K562 (cell line): ENCODE results near the gene NLK. TPM values are rescaled to one million over a fixed set of nuclear protein-coding genes. Genes with fewer than 3 reads are reported as not detected.

Experiments
- CBFA2T3 ChIP-seq: fragments of 450-650 bp; IDR thresholded peaks from 2 replicates; pipeline ENCODE4 v1.6.1; 2017
- CCNT2 ChIP-seq: IDR thresholded peaks from 2 replicates; pipeline ENCODE4 v1.6.1; 2011; ENCODE audit warnings: borderline replicate concordance, low read depth, mild to moderate bottlenecking, moderate library complexity, mixed read lengths, low read length; ENCODE audit not compliant: insufficient read length; ENCODE audit errors: extremely low read depth
- HSF4 ChIP-seq: fragments of 250-450 bp; sonication (Bioruptor Pico); IDR thresholded peaks from 2 replicates; pipeline ENCODE4 v2.1.2; 2022; ENCODE audit warnings: mild to moderate bottlenecking, moderate library complexity, borderline replicate concordance
- MBD2 ChIP-seq: sonication (generic); IDR thresholded peaks from 2 replicates; pipeline ENCODE4 v1.6.1; 2016; ENCODE audit warnings: low read depth, borderline replicate concordance
- MEF2D ChIP-seq: conservative IDR thresholded peaks from 2 replicates; pipeline ENCODE4 v1.6.1; 2016; ENCODE audit warnings: low read depth, missing genetic modification characterization, missing compliant biosample characterization
- MGA ChIP-seq: fragments of 450-650 bp; IDR thresholded peaks from 2 replicates; pipeline ENCODE4 v1.6.1; 2016; ENCODE audit warnings: mild to moderate bottlenecking, moderate library complexity
- NUFIP1 ChIP-seq: fragments of 450-650 bp; IDR thresholded peaks from 2 replicates; pipeline ENCODE4 v1.6.1; 2018; ENCODE audit not compliant: partially characterized antibody
- PHB ChIP-seq: fragments of 250-450 bp; sonication (Bioruptor Pico); IDR thresholded peaks from 2 replicates; pipeline ENCODE4 v1.5.0; 2021
- SOX6 ChIP-seq: fragments of 450-650 bp; IDR thresholded peaks from 2 replicates; pipeline ENCODE4 v1.6.1; 2014; ENCODE audit warnings: mild to moderate bottlenecking
- TEAD1 ChIP-seq, 2 experiments: fragments of 450-650 bp in 1 of 2; sonication (generic) in 1 of 2; formaldehyde crosslinking; IDR thresholded peaks; 2 replicates each; pipeline versions ENCODE4 v1.4.0 to v1.8.0; 2020 to 2022; ENCODE audit warnings: mild to moderate bottlenecking in 2 of 2, missing genetic modification reagents in 1 of 2
- ZNF175 ChIP-seq: fragments of 200-800 bp; sonication (Bioruptor generic); IDR thresholded peaks from 2 replicates; pipeline ENCODE4 v1.6.1; 2016; ENCODE audit warnings: low read depth, mild to moderate bottlenecking, missing genetic modification characterization, missing compliant biosample characterization
- ZNF76 ChIP-seq: fragments of 250-450 bp; sonication (Bioruptor Pico); IDR thresholded peaks from 2 replicates; pipeline ENCODE4 v1.4.0; 2020; ENCODE audit warnings: mild to moderate bottlenecking, moderate library complexity, borderline replicate concordance
- ZNF785 ChIP-seq: fragments of 250-450 bp; sonication (Bioruptor Pico); IDR thresholded peaks from 2 replicates; pipeline ENCODE4 v1.4.0; 2020; ENCODE audit warnings: mild to moderate bottlenecking
- polyA plus RNA-seq, 8 experiments: library from polyadenylated mRNA; depleted of rRNA in 4 of 8; stranded (reverse) in 5 of 8; unstranded in 3 of 8; fragments of >200 nt; fragmentation: Nextera tagmentation in 2 of 8; fragmentation: Illumina TruSeq in 1 of 8; extraction: Ambion mirVana in 2 of 8; extraction: Trizol in 1 of 8; gene quantifications; 2 replicates each; pipeline versions ENCODE4 v1.2.1 to v1.2.3, GENCODE V29; 2011 to 2014; ENCODE audit warnings: inconsistent platforms in 1 of 8, missing spikeins in 1 of 8
- total RNA-seq, 7 experiments: library from RNA; depleted of rRNA in 6 of 7; stranded (reverse); fragments of >200 nt in 6 of 7; fragmentation: Illumina TruSeq in 2 of 7; extraction: Trizol in 2 of 7; gene quantifications; 2 replicates each; pipeline versions ENCODE4 v1.2.1 to v1.2.3, GENCODE V29; 2011 to 2021; ENCODE audit warnings: low replicate concordance in 1 of 7
- TF ChIP-seq, protein P1 (sequence below): fragments of 200-800 bp; sonication (Bioruptor generic); IDR thresholded peaks from 2 replicates; pipeline ENCODE4 v1.6.1; 2017; ENCODE audit warnings: missing genetic modification characterization, missing compliant biosample characterization

Gene NLK
- total and polyA plus RNA-seq, 9 of the 15 experiments (the other 6 are each of a cell fraction or from before 2014, with no cell fraction given), result 10.9 to 59.6 (median 26.7) TPM

GRCh38 chr17:28033972-28034714, 8.3 kb upstream of the NLK start (continued):
- peak; percentile 75 for TF ChIP-seq MGA
- peak in 1 of 2 experiments; percentile 14; a peak in 1 of 4 replicates for TF ChIP-seq TEAD1 (CRISPR knock-in tag; IDR thresholded peaks at IDR 0.05)
- TF ChIP-seq PHB (CRISPR knock-in tag), result no peak
- TF ChIP-seq, protein P1, sequence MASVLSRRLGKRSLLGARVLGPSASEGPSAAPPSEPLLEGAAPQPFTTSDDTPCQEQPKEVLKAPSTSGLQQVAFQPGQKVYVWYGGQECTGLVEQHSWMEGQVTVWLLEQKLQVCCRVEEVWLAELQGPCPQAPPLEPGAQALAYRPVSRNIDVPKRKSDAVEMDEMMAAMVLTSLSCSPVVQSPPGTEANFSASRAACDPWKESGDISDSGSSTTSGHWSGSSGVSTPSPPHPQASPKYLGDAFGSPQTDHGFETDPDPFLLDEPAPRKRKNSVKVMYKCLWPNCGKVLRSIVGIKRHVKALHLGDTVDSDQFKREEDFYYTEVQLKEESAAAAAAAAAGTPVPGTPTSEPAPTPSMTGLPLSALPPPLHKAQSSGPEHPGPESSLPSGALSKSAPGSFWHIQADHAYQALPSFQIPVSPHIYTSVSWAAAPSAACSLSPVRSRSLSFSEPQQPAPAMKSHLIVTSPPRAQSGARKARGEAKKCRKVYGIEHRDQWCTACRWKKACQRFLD (CRISPR knock-in tag), result peak; percentile 60; the same call in 1 of the 2 replicates
- peak; percentile 81 for TF ChIP-seq ZNF175 (CRISPR knock-in tag)
- TF ChIP-seq MBD2, result peak; percentile 52; the same call in 1 of the 2 replicates
- no peak for TF ChIP-seq CCNT2
- no peak; the same call in 1 of the 2 replicates for TF ChIP-seq CBFA2T3
- peak; percentile 10 for TF ChIP-seq NUFIP1
- no peak; the same call in 1 of the 2 replicates for TF ChIP-seq HSF4
- TF ChIP-seq ZNF785 (CRISPR knock-in tag), result no peak
- 0 out of 2 replicates have a peak, but pooled peaks have one; percentile 35 for TF ChIP-seq ZNF76 (CRISPR knock-in tag)
- peak; percentile 67; the same call in 1 of the 2 replicates for TF ChIP-seq SOX6
- TF ChIP-seq MEF2D, result peak; percentile 65
